ENCODE measurements around the gene PPP6R1. TPM values are rescaled to one million over a fixed set of nuclear protein-coding genes. Genes with fewer than 3 reads are reported as not detected.

PPP6R1 gene
- total RNA-seq, 1 donor from 2014 or later: 71.5 TPM

DNA sequence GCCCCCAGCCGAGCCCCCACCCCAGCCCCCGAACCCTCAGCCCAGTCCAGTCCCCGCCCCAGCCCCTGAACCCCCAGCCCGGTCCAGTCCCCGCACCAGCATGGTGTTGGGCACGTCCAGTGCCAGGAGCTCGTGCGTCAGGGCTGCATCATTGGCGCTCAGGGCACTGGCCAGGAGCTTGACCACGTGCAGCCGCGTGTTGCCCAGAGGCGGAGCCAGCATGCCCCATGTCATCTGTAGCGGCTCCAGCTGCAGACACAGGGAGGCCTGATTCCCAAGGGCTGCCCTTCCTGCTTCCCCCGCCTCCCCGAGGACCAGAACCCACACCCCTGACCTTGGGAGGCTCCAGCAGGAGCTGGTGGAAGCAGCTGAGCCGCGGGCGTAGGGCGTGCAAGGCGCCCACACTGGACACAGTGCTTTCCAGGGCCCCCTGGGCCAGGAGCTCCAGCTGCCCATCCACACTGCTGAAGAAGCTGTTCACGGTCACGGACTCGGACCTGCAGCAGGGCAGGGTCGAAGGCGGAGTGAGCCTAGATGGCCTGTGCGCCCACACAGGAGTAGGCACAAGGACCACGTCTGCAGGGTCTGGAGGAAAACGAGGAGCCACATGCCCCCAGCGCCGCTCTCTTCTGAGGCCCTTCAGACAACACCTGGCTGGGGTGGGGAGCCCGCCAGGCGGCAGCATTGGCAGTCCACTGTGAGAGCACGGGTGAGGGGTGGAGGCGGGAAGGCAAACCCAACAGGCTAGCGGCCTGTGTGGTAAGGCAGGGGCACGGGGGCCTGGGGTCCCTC is 17.5 kb downstream of the PPP6R1 start:
- no peak overlapping the region for H3K27ac Mint-ChIP-seq
- H3K36me3 Mint-ChIP-seq: peaks cover 13% of the 10 kb centered on the region
- TF ChIP-seq, protein P1, sequence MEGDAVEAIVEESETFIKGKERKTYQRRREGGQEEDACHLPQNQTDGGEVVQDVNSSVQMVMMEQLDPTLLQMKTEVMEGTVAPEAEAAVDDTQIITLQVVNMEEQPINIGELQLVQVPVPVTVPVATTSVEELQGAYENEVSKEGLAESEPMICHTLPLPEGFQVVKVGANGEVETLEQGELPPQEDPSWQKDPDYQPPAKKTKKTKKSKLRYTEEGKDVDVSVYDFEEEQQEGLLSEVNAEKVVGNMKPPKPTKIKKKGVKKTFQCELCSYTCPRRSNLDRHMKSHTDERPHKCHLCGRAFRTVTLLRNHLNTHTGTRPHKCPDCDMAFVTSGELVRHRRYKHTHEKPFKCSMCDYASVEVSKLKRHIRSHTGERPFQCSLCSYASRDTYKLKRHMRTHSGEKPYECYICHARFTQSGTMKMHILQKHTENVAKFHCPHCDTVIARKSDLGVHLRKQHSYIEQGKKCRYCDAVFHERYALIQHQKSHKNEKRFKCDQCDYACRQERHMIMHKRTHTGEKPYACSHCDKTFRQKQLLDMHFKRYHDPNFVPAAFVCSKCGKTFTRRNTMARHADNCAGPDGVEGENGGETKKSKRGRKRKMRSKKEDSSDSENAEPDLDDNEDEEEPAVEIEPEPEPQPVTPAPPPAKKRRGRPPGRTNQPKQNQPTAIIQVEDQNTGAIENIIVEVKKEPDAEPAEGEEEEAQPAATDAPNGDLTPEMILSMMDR (conservative IDR thresholded peaks at IDR 0.05): no peak
- H3K4me1 Mint-ChIP-seq (ENCODE audit: unreplicated experiment): no peaks in the 10 kb centered on the region
- H3K9me3 Mint-ChIP-seq: no peaks in the 10 kb centered on the region
- DNase-seq (ENCODE audit: extremely low spot score, unreplicated experiment): no peak
- H3K4me3 Mint-ChIP-seq: no peak overlapping the region
- H3K27me3 Mint-ChIP-seq: no peaks in the 10 kb centered on the region

DNA sequence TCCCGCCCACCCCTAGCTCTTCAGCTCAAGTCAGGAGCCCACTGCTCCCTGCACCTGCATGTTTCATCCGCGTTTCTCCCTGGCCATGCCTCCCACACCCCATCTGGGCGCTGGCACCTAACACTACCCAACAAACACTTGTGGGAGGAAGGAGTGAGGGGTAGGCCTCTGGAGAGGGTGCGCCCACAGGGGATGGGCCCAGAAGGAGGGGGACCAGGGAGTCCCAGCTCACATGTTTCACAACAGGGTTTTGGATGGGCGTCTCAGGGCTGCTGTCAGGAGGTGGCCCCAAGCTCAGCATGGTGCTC is 18.1 kb downstream of the PPP6R1 start:
- Mint-ChIP-seq H3K4me3 (no peak overlapping the region), H3K9me3 (no peaks in the 10 kb centered on the region), H3K36me3 (peaks cover 16% of the 10 kb centered on the region), H3K27ac (no peak overlapping the region), H3K4me1 (ENCODE audit: unreplicated experiment) (no peaks in the 10 kb centered on the region), H3K27me3 (no peaks in the 10 kb centered on the region)
- TF ChIP-seq, protein P1 (conservative IDR thresholded peaks at IDR 0.05): no peak
- no peak for DNase-seq (ENCODE audit: extremely low spot score, unreplicated experiment)

DNA sequence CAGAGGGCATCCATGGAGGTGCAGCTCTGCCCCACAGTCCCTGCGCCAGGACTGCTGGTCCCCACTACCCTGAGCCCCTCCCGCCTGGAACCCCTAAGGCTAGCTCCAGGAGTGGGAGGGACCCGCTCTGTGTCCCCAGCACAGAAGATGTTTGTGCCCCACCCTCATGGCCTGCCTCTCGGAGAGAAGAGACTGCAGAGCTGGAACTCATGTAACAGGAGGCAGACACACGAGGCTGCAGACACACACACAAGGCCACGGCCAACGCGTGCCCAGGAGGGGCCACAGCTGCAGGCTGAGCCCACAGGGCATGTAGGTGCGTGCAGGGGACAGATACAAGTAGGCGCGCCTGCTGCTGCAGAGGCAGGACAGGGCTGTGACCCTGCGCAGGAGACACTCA is 19.8 kb downstream of the PPP6R1 start:
- no peak overlapping the region for H3K4me3 Mint-ChIP-seq
- no peak overlapping the region for H3K27ac Mint-ChIP-seq
- no peak for DNase-seq (ENCODE audit: extremely low spot score, unreplicated experiment)
- no peaks in the 10 kb centered on the region for H3K4me1 Mint-ChIP-seq (ENCODE audit: unreplicated experiment)
- TF ChIP-seq, protein P1 (conservative IDR thresholded peaks at IDR 0.05): no peak
- H3K36me3 Mint-ChIP-seq: peaks cover 26% of the 10 kb centered on the region
- no peaks in the 10 kb centered on the region for H3K27me3 Mint-ChIP-seq
- H3K9me3 Mint-ChIP-seq: no peaks in the 10 kb centered on the region

DNA sequence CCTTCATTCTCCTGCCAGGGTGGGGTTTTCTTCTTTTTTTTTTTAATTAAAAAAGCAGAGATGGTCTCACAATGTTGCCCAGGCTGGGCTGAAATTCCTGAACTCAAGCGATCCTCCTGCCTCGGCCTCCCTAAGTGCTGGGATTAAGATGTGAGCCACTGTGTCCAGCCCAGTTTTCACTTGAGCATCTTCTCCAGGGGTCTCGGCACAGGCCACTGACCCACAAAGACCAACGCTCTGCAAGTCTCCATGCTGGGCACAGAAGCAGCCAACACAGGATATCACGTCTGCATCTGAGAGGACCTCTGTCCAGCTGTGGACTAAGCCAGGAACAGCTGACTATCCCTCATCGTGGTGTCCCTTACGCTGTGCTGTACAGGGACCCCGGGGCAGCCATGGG is 20.8 kb downstream of the PPP6R1 start:
- H3K36me3 Mint-ChIP-seq: peaks cover 28% of the 10 kb centered on the region

DNA sequence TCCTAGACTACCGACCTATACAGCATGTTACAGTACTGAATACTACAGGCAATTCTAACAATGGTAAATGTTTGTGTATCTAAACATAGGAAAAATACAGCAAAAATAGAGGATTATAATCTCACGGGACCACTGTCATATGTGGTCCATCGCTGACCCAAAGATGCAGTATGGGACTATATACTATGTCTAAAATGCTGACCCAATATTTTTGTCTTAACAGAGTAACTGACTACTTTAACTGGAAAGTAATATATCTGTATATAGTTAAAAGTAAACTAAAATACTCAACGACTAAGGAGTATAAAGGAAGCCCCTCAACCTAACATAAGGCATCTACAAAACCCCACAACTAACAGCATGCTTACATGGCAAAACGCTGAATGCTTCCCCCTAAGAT is 25.8 kb downstream of the PPP6R1 start:
- Mint-ChIP-seq H3K27me3 (no peaks in the 10 kb centered on the region), H3K36me3 (peaks cover 24% of the 10 kb centered on the region), H3K4me1 (ENCODE audit: unreplicated experiment) (peaks cover 2% of the 10 kb centered on the region), H3K9me3 (no peaks in the 10 kb centered on the region), H3K27ac (no peak overlapping the region), H3K4me3 (no peak overlapping the region)
- DNase-seq (ENCODE audit: extremely low spot score, unreplicated experiment): no peak
- TF ChIP-seq, protein P1 (conservative IDR thresholded peaks at IDR 0.05): no peak

More for the DNA sequence above, 20.8 kb downstream of the PPP6R1 start:
- no peak overlapping the region for H3K4me3 Mint-ChIP-seq
- no peaks in the 10 kb centered on the region for H3K27me3 Mint-ChIP-seq
- H3K4me1 Mint-ChIP-seq (ENCODE audit: unreplicated experiment): no peaks in the 10 kb centered on the region
- DNase-seq (ENCODE audit: extremely low spot score, unreplicated experiment): no peak
- no peaks in the 10 kb centered on the region for H3K9me3 Mint-ChIP-seq
- TF ChIP-seq, protein P1 (conservative IDR thresholded peaks at IDR 0.05): no peak
- no peak overlapping the region for H3K27ac Mint-ChIP-seq

DNA sequence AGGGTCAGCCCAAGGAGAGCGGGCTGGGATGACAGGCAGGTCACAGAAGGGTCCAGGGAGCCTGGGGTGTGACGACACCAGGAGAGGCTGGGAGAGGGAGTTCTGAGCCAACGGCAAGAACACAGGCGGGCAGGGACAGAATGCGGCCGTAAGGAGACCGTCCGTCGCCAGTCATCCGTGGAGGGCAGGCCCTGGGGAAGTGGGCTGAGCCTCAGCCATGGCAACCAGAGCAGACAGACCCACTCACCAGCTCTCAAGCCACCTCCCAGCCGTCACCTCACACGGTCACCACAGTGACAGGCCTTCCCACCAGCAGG is 26.6 kb downstream of the PPP6R1 start:
- H3K4me1 Mint-ChIP-seq (ENCODE audit: unreplicated experiment): peaks cover 6% of the 10 kb centered on the region
- TF ChIP-seq, protein P1 (conservative IDR thresholded peaks at IDR 0.05): no peak
- DNase-seq (ENCODE audit: extremely low spot score, unreplicated experiment): no peak
- H3K4me3 Mint-ChIP-seq: no peak overlapping the region
- no peaks in the 10 kb centered on the region for H3K9me3 Mint-ChIP-seq
- no peaks in the 10 kb centered on the region for H3K27me3 Mint-ChIP-seq
- no peak overlapping the region for H3K27ac Mint-ChIP-seq
- peaks cover 20% of the 10 kb centered on the region for H3K36me3 Mint-ChIP-seq
